Omental fat pad (tissue), 4 donors: Measurements from ENCODE around the gene UTP11. TPM values are rescaled to one million over a fixed set of nuclear protein-coding genes. Genes with fewer than 3 reads are reported as not detected.

ENCODE experiments used
- ATAC-seq: fragments of 150-250 bp; one replicate; pipeline ENCODE4 v1.9.1; 2016; ENCODE audit warnings: mild to moderate bottlenecking, moderate library complexity; ENCODE audit not compliant: low FRiP score
- DNase-seq: peaks from one replicate; pipeline ENCODE4 v3.0.0-alpha.2; 2019; ENCODE audit warnings: low spot score
- CTCF ChIP-seq, 3 donors: fragments of 450-650 bp; IDR thresholded peaks; one replicate each; pipeline ENCODE4 v1.5.1; 2016 to 2017; ENCODE audit warnings: antibody characterized with exemption in 3 of 3, mild to moderate bottlenecking in 3 of 3, moderate library complexity in 2 of 3
- small RNA-seq: library from RNA; depleted of rRNA; stranded (forward); fragments of <200 nt; gene quantifications from one replicate; pipeline ENCODE3, GENCODE V24; 2016
- total RNA-seq, 4 donors: library from RNA; depleted of rRNA; stranded (reverse); fragments of >200 nt; gene quantifications; one replicate each; pipeline ENCODE4 v1.1.0, GENCODE V29; 2016

UTP11 gene
- total RNA-seq, 4 donors from 2014 or later = 25.1 to 55.2 (median 30.4) TPM

GRCh38 chr1:38074302-38074677 is 61.8 kb downstream of the UTP11 start:
- no peak for TF ChIP-seq CTCF (IDR thresholded peaks at IDR 0.05)
- DNase-seq = no peak
- no peak for ATAC-seq

Small RNAs within 50 kb of the gene (small RNA-seq; reads per million reads assigned to genes)
- gene RNU6-510P = not detected

Other genes with a start within 250 kb of the UTP11 start
- under 1 TPM in 1 of 4 donors, not detected in 3; 0.12 TPM for gene EPHA10, start 247.6 kb upstream of the UTP11 start, total RNA-seq
- gene MANEAL, start 218.9 kb upstream of the UTP11 start, total RNA-seq = 1 to 10 TPM in 2 of 4 donors, under 1 TPM in 2; 0.79 to 1.4 (median 1.1) TPM
- gene C1orf122, start 204.9 kb upstream of the UTP11 start, total RNA-seq = 10 to 100 TPM; 53.6 to 86.9 (median 71.2) TPM
- 10 to 100 TPM; 14.7 to 28.6 (median 16.0) TPM for gene YRDC, start 204.5 kb upstream of the UTP11 start, total RNA-seq
- 1 to 10 TPM; 6.0 to 9.0 (median 7.2) TPM for gene MTF1, start 153.1 kb upstream of the UTP11 start, total RNA-seq
- 10 to 100 TPM; 16.2 to 45.6 (median 27.0) TPM for gene INPP5B, start 65.7 kb upstream of the UTP11 start, total RNA-seq
- gene SF3A3, start 22.7 kb upstream of the UTP11 start, total RNA-seq = 10 to 100 TPM; 37.0 to 76.6 (median 50.4) TPM
- gene FHL3, start 7.2 kb upstream of the UTP11 start, total RNA-seq = 10 to 100 TPM in 3 of 4 donors, 1 to 10 TPM in 1; 9.2 to 27.6 (median 16.4) TPM
- gene POU3F1, start 34.1 kb downstream of the UTP11 start, total RNA-seq = under 1 TPM in 1 of 4 donors, not detected in 3; 0.19 TPM